ENCODE measurements around the gene LIMK1.

- TF ChIP-seq CTCF (IDR thresholded peaks at IDR 0.05) (no peak), POLR2A (IDR thresholded peaks at IDR 0.05) (no peak)
These were observed 59.8 kb downstream of the LIMK1 start for GRCh38 chr7:74143383-74143782.
